ENCODE data around the gene DYRK2.
"Not testable (repeated sequence)": the region's sequence is repeated elsewhere in the genome, so short reads cannot be mapped to it uniquely, and the experiment has no call there.

DYRK2 gene

GRCh38 chr12:67672507-67672906 lies 24.0 kb downstream of the DYRK2 start:
- DNase-seq: not testable (repeated sequence)

GRCh38 chr12:67673509-67673908 lies 25.0 kb downstream of the DYRK2 start:
- DNase-seq: not testable (repeated sequence)

- no peak for DNase-seq
These were observed 25.9 kb downstream of the DYRK2 start for GRCh38 chr12:67674417-67674816.

GRCh38 chr12:67676624-67677023 lies 28.1 kb downstream of the DYRK2 start:
- no peak for DNase-seq

GRCh38 chr12:67677166-67677565 lies 28.6 kb downstream of the DYRK2 start:
- DNase-seq: no peak

GRCh38 chr12:67681105-67681778 lies 32.7 kb downstream of the DYRK2 start:
- DNase-seq: no peak

GRCh38 chr12:67681941-67682620 lies 33.5 kb downstream of the DYRK2 start:
- no peak for DNase-seq

- DNase-seq: no peak
These were observed 40.8 kb downstream of the DYRK2 start for GRCh38 chr12:67689385-67689784.

GRCh38 chr12:67690656-67691055 lies 42.1 kb downstream of the DYRK2 start:
- DNase-seq: no peak

GRCh38 chr12:67691220-67691619 lies 42.7 kb downstream of the DYRK2 start:
- no peak for DNase-seq

- DNase-seq: no peak
These were observed 43.6 kb downstream of the DYRK2 start for GRCh38 chr12:67692135-67692534.

GRCh38 chr12:67692966-67693365 lies 44.4 kb downstream of the DYRK2 start:
- DNase-seq: no peak

GRCh38 chr12:67693894-67694293 lies 45.3 kb downstream of the DYRK2 start:
- DNase-seq: no peak

- no peak for DNase-seq
These were observed 45.9 kb downstream of the DYRK2 start for GRCh38 chr12:67694306-67694900.

GRCh38 chr12:67695974-67696373 lies 47.4 kb downstream of the DYRK2 start:
- no peak for DNase-seq

- peak; percentile 11 for DNase-seq
These were observed 48.9 kb downstream of the DYRK2 start for GRCh38 chr12:67697443-67697842.

- no peak for DNase-seq
These were observed 49.4 kb downstream of the DYRK2 start for GRCh38 chr12:67697967-67698366.

- DNase-seq: peak; percentile 54
These were observed 50.4 kb downstream of the DYRK2 start for GRCh38 chr12:67698672-67699581.

- no peak for DNase-seq
These were observed 52.6 kb downstream of the DYRK2 start for GRCh38 chr12:67701121-67701520.

- DNase-seq: no peak
These were observed 53.6 kb downstream of the DYRK2 start for GRCh38 chr12:67702136-67702535.

- no peak for DNase-seq
These were observed 55.5 kb downstream of the DYRK2 start for GRCh38 chr12:67704071-67704470.

- no peak for DNase-seq
These were observed 57.1 kb downstream of the DYRK2 start for GRCh38 chr12:67705394-67706370.
